H9 (cell line): ENCODE data around the gene PXYLP1. TPM values are rescaled to one million over a fixed set of nuclear protein-coding genes. Genes with fewer than 3 reads are reported as not detected.
A peak's percentile ranks its signal among the peaks of the same experiment; 100 is the strongest.

ENCODE experiments used
- DNase-seq: peaks from one replicate; pipeline ENCODE4 v3.0.0-alpha.2; 2017
- H2AFZ ChIP-seq: one replicate; pipeline ENCODE4 v1.6.1; 2013; ENCODE audit warnings: mild to moderate bottlenecking, low read length, control low read depth, moderate library complexity
- H2AK5ac ChIP-seq: 2 replicates; pipeline ENCODE4 v1.6.1; 2013; ENCODE audit warnings: low read length, control low read depth, mixed read lengths; ENCODE audit not compliant: insufficient read length
- H2BK120ac ChIP-seq: one replicate; pipeline ENCODE4 v1.6.1; 2013; ENCODE audit warnings: low read depth, mild to moderate bottlenecking, low read length, control low read depth, inconsistent platforms; ENCODE audit not compliant: poor library complexity, severe bottlenecking
- H2BK12ac ChIP-seq: 2 replicates; pipeline ENCODE4 v1.6.1; 2013; ENCODE audit warnings: low read length, control low read depth, mixed read lengths, low read depth; ENCODE audit not compliant: insufficient read length
- H2BK15ac ChIP-seq: 2 replicates; pipeline ENCODE4 v1.6.1; 2013; ENCODE audit warnings: low read depth, low read length, control low read depth
- H2BK20ac ChIP-seq: one replicate; pipeline ENCODE4 v1.6.1; 2013; ENCODE audit warnings: low read depth, mild to moderate bottlenecking, low read length, control low read depth, inconsistent platforms; ENCODE audit not compliant: poor library complexity, severe bottlenecking
- H2BK5ac ChIP-seq: 2 replicates; pipeline ENCODE4 v1.6.1; 2013; ENCODE audit warnings: low read length, control low read depth, mixed read lengths; ENCODE audit not compliant: insufficient read length
- H3K14ac ChIP-seq: 2 replicates; pipeline ENCODE4 v1.6.1; 2013; ENCODE audit warnings: low read length, control low read depth; ENCODE audit not compliant: insufficient read depth
- H3K18ac ChIP-seq: 2 replicates; pipeline ENCODE4 v1.6.1; 2013; ENCODE audit warnings: low read depth, mild to moderate bottlenecking, mixed read lengths, low read length, control low read depth; ENCODE audit not compliant: insufficient read length
- H3K23ac ChIP-seq: 2 replicates; pipeline ENCODE4 v1.6.1; 2013; ENCODE audit warnings: low read length, control low read depth, mixed read lengths, low read depth; ENCODE audit not compliant: insufficient read length
- H3K23me2 ChIP-seq: 2 replicates; pipeline ENCODE4 v1.6.1; 2013; ENCODE audit warnings: low read depth, mild to moderate bottlenecking, mixed read lengths, low read length, control low read depth; ENCODE audit not compliant: insufficient read length, poor library complexity, severe bottlenecking
- H3K27ac ChIP-seq: 2 replicates; pipeline ENCODE4 v1.5.1; 2013; ENCODE audit warnings: low read length, control low read depth, mixed read lengths, low read depth; ENCODE audit not compliant: insufficient read length
- H3K27me3 ChIP-seq: 2 replicates; pipeline ENCODE4 v1.6.1; 2013; ENCODE audit warnings: low read length, control low read depth, inconsistent platforms; ENCODE audit not compliant: insufficient read depth
- H3K4ac ChIP-seq: 2 replicates; pipeline ENCODE4 v1.6.1; 2013; ENCODE audit warnings: low read depth, mild to moderate bottlenecking, control low read depth, inconsistent platforms, low read length, moderate library complexity
- H3K4me1 ChIP-seq: 2 replicates; pipeline ENCODE4 v1.6.1; 2013; ENCODE audit warnings: low read length, control low read depth, inconsistent platforms; ENCODE audit not compliant: insufficient read depth
- H3K4me2 ChIP-seq: 2 replicates; pipeline ENCODE4 v1.6.1; 2013; ENCODE audit warnings: low read length, control low read depth, mixed read lengths; ENCODE audit not compliant: insufficient read length, insufficient read depth
- H3K56ac ChIP-seq: 2 replicates; pipeline ENCODE4 v1.6.1; 2013; ENCODE audit warnings: low read depth, mild to moderate bottlenecking, mixed read lengths, low read length, control low read depth; ENCODE audit not compliant: insufficient read length
- H3K79me1 ChIP-seq: 2 replicates; pipeline ENCODE4 v1.6.1; 2013; ENCODE audit warnings: low read depth, mild to moderate bottlenecking, moderate library complexity, low read length, control low read depth, inconsistent platforms; ENCODE audit not compliant: insufficient read depth, poor library complexity, severe bottlenecking
- H3K79me2 ChIP-seq: 2 replicates; pipeline ENCODE4 v1.6.1; 2013; ENCODE audit warnings: low read length, control low read depth, inconsistent platforms; ENCODE audit not compliant: insufficient read depth
- H3K9ac ChIP-seq: 2 replicates; pipeline ENCODE4 v1.6.1; 2013; ENCODE audit warnings: low read length, control low read depth, mixed read lengths; ENCODE audit not compliant: insufficient read length; ENCODE audit errors: extremely low read depth
- H3K9me3 ChIP-seq: one replicate; pipeline ENCODE4 v1.6.1; 2013; ENCODE audit warnings: low read depth, low read length, inconsistent platforms; ENCODE audit not compliant: control insufficient read depth
- H3T11ph ChIP-seq: one replicate; pipeline ENCODE4 v1.6.1; 2013; ENCODE audit warnings: mild to moderate bottlenecking, low read length, control low read depth, inconsistent platforms
- H4K20me1 ChIP-seq: one replicate; pipeline ENCODE4 v1.6.1; 2013; ENCODE audit not compliant: control insufficient read depth, insufficient read length, insufficient read depth
- H4K5ac ChIP-seq: 2 replicates; pipeline ENCODE4 v1.6.1; 2013; ENCODE audit warnings: low read depth, mild to moderate bottlenecking, mixed read lengths, low read length, control low read depth; ENCODE audit not compliant: insufficient read length
- H4K8ac ChIP-seq: replicated peaks from 2 replicates; pipeline ENCODE4 v1.6.1; 2013; ENCODE audit warnings: low read length, control low read depth, mixed read lengths, low read depth; ENCODE audit not compliant: insufficient read length
- H4K91ac ChIP-seq: 2 replicates; pipeline ENCODE4 v1.6.1; 2013; ENCODE audit warnings: low read depth, mild to moderate bottlenecking, moderate library complexity, mixed read lengths, low read length, control low read depth; ENCODE audit not compliant: insufficient read length
- H3K27ac Mint-ChIP-seq, 3 experiments: 2 replicates in 2 of 3; 3 replicates in 1 of 3; pipeline ENCODE4 v1.8.0; 2020 to 2021; ENCODE audit warnings: mixed read lengths in 3 of 3, mild to moderate bottlenecking in 1 of 3, moderate library complexity in 1 of 3
- H3K27me3 Mint-ChIP-seq: 2 replicates; pipeline ENCODE4 v1.8.0; 2021; ENCODE audit warnings: low read depth, mild to moderate bottlenecking, moderate library complexity, mixed read lengths
- H3K36me3 Mint-ChIP-seq, 3 experiments: 2 replicates in 2 of 3; 3 replicates in 1 of 3; pipeline ENCODE4 v1.8.0; 2020 to 2021; ENCODE audit warnings: low read depth in 3 of 3, mixed read lengths in 3 of 3; ENCODE audit not compliant: insufficient read depth in 1 of 3
- H3K4me1 Mint-ChIP-seq, 2 experiments: 2 replicates each; pipeline ENCODE4 v1.8.0; 2020; ENCODE audit warnings: mixed read lengths in 2 of 2
- H3K4me3 Mint-ChIP-seq, 2 experiments: 2 replicates in 1 of 2; 3 replicates in 1 of 2; pipeline ENCODE4 v1.8.0; 2020 to 2021; ENCODE audit warnings: mild to moderate bottlenecking in 2 of 2, mixed read lengths in 2 of 2, moderate library complexity in 1 of 2
- H3K9me3 Mint-ChIP-seq, 2 experiments: 2 replicates in 1 of 2; 3 replicates in 1 of 2; pipeline ENCODE4 v1.8.0; 2020; ENCODE audit warnings: mild to moderate bottlenecking in 2 of 2, mixed read lengths in 2 of 2, moderate library complexity in 1 of 2
- WGBS: extraction: QIAGEN DNeasy Blood & Tissue Kit; methylation state at CpG from one replicate; pipeline ENCODE4 v1.1.7; 2013; ENCODE audit warnings: missing lambda C conversion rate, low lambda C conversion rate, mixed read lengths; ENCODE audit not compliant: insufficient read length; ENCODE audit errors: extremely low coverage; 5-methylcytosine and 5-hydroxymethylcytosine counted together
- total RNA-seq: library from RNA; stranded (reverse); gene quantifications from 2 replicates; pipeline ENCODE4 v1.2.1, GENCODE V29; 2021
- TF ChIP-seq, protein P1 (sequence below): fragments of 200-600 bp; sonication (generic); conservative IDR thresholded peaks from 3 replicates; pipeline ENCODE4 v1.8.0; 2021; ENCODE audit warnings: antibody characterized with exemption, mild to moderate bottlenecking

PXYLP1 gene
- total RNA-seq, 1 experiment from 2014 or later, result 17.9 TPM

DNA sequence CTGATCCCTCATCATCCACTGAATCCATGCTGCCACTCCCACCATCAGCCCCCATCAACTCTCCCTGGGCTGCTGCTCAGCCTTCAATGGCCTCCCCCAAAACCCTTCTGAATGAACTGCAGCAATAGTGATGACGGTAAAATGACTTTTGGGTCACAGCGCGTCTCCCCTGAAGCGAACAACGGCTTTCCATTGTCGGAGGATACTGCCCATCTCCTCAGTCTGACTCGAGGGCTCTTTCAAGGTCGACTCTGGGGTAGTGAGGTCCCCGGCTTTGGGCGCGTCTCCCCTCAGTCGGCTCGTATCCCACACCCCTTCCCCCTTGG, 79.5 kb downstream of the PXYLP1 start:
- Histone ChIP-seq H3K23ac (no peak overlapping the region), H4K5ac (no peak overlapping the region), H2BK120ac (no peak overlapping the region), H3K56ac (no peak overlapping the region), H3K4me1 (no peaks in the 10 kb centered on the region; the same call in 1 of the 2 replicates), H2BK5ac (no peak overlapping the region), H3K79me1 (no peaks in the 10 kb centered on the region), H3K14ac (peak overlapping the region; percentile 77; the same call in 1 of the 2 replicates), H2BK15ac (no peak overlapping the region), H3K27ac (no peak overlapping the region), H3K9ac (peak overlapping the region; percentile 72), H2AFZ (no peak overlapping the region), H3K9me3 (no peaks in the 10 kb centered on the region), H3K27me3 (no peaks in the 10 kb centered on the region), H3K79me2 (no peaks in the 10 kb centered on the region), H4K91ac (no peak overlapping the region), H2BK20ac (no peak overlapping the region), H3K4me2 (peak overlapping the region; percentile 77), H2BK12ac (no peak overlapping the region), H4K20me1 (no peaks in the 10 kb centered on the region), H2AK5ac (no peak overlapping the region), H3T11ph (no peak overlapping the region), H3K23me2 (peaks cover 6% of the 10 kb centered on the region), H3K18ac (peak overlapping the region; percentile 16), H4K8ac (no peak overlapping the region), H3K4ac (no peak overlapping the region)
- no peaks in the 10 kb centered on the region; a peak in 1 of 7 replicates for H3K36me3 Mint-ChIP-seq
- H3K27me3 Mint-ChIP-seq, result peaks cover 23% of the 10 kb centered on the region
- peak overlapping the region in 2 of 3 experiments; percentile 93 to 98; a peak in 5 of 7 replicates for H3K27ac Mint-ChIP-seq
- H3K4me1 Mint-ChIP-seq, result peaks cover 20 to 22% of the 10 kb centered on the region in 2 experiments
- TF ChIP-seq, protein P1, sequence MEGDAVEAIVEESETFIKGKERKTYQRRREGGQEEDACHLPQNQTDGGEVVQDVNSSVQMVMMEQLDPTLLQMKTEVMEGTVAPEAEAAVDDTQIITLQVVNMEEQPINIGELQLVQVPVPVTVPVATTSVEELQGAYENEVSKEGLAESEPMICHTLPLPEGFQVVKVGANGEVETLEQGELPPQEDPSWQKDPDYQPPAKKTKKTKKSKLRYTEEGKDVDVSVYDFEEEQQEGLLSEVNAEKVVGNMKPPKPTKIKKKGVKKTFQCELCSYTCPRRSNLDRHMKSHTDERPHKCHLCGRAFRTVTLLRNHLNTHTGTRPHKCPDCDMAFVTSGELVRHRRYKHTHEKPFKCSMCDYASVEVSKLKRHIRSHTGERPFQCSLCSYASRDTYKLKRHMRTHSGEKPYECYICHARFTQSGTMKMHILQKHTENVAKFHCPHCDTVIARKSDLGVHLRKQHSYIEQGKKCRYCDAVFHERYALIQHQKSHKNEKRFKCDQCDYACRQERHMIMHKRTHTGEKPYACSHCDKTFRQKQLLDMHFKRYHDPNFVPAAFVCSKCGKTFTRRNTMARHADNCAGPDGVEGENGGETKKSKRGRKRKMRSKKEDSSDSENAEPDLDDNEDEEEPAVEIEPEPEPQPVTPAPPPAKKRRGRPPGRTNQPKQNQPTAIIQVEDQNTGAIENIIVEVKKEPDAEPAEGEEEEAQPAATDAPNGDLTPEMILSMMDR, result no peak
- H3K4me3 Mint-ChIP-seq, result peak overlapping the region; percentile 95 to 98
- no peak for DNase-seq
- H3K9me3 Mint-ChIP-seq, result peaks cover 0 to 2% of the 10 kb centered on the region in 2 experiments; a peak in 1 of 5 replicates
- no CpG with 5 or more reads among the region's 13 CpGs for WGBS
